NCI-H526 treated with DMSO at 0.1 percent for 48 hours (cell line): Measurements from ENCODE around the gene HECW1.
"Not testable (repeated sequence)": the region's sequence is repeated elsewhere in the genome, so short reads cannot be mapped to it uniquely, and the experiment has no call there.

ENCODE experiments used
- DNase-seq: peaks from one replicate; lab custom pipeline; 2025; lab: John Stamatoyannopoulos, UW

The HECW1 gene

GRCh38 chr7:43469051-43469450 is 356.6 kb downstream of the HECW1 start:
- no peak for DNase-seq

GRCh38 chr7:43470110-43470509 is 357.7 kb downstream of the HECW1 start:
- DNase-seq: no peak

- DNase-seq: no peak
Observed at GRCh38 chr7:43475983-43476382, 363.5 kb downstream of the HECW1 start.

GRCh38 chr7:43476896-43477295 is 364.4 kb downstream of the HECW1 start:
- no peak for DNase-seq

GRCh38 chr7:43479042-43479441 is 366.6 kb downstream of the HECW1 start:
- DNase-seq: no peak

- DNase-seq: no peak
Observed at GRCh38 chr7:43479543-43479942, 367.1 kb downstream of the HECW1 start.

- no peak for DNase-seq
Observed at GRCh38 chr7:43480581-43480980, 368.1 kb downstream of the HECW1 start.

GRCh38 chr7:43481902-43482678 is 369.6 kb downstream of the HECW1 start:
- no peak for DNase-seq

- no peak for DNase-seq
Observed at GRCh38 chr7:43482679-43483252, 370.3 kb downstream of the HECW1 start.

GRCh38 chr7:43484678-43485395 is 372.4 kb downstream of the HECW1 start:
- no peak for DNase-seq

GRCh38 chr7:43485580-43485979 is 373.1 kb downstream of the HECW1 start:
- no peak for DNase-seq

- not testable (repeated sequence) for DNase-seq
Observed at GRCh38 chr7:43486008-43486407, 373.6 kb downstream of the HECW1 start.

GRCh38 chr7:43486634-43487033 is 374.2 kb downstream of the HECW1 start:
- no peak for DNase-seq

- DNase-seq: no peak
Observed at GRCh38 chr7:43487731-43488073, 375.3 kb downstream of the HECW1 start.

- DNase-seq: no peak
Observed at GRCh38 chr7:43489257-43489656, 376.8 kb downstream of the HECW1 start.

- DNase-seq: no peak
Observed at GRCh38 chr7:43490016-43490415, 377.6 kb downstream of the HECW1 start.

GRCh38 chr7:43491123-43491522 is 378.7 kb downstream of the HECW1 start:
- DNase-seq: no peak

- DNase-seq: no peak
Observed at GRCh38 chr7:43491984-43492383, 379.5 kb downstream of the HECW1 start.

- DNase-seq: no peak
Observed at GRCh38 chr7:43492896-43493295, 380.4 kb downstream of the HECW1 start.

GRCh38 chr7:43495572-43495971 is 383.1 kb downstream of the HECW1 start:
- DNase-seq: no peak

GRCh38 chr7:43496596-43496995 is 384.1 kb downstream of the HECW1 start:
- DNase-seq: no peak

GRCh38 chr7:43501870-43502269 is 389.4 kb downstream of the HECW1 start:
- DNase-seq: no peak

GRCh38 chr7:43502941-43503340 is 390.5 kb downstream of the HECW1 start:
- DNase-seq: no peak
